DND-41 (cell line): ENCODE measurements around the gene DMRTC1B.
"Not testable (repeated sequence)": the region's sequence is repeated elsewhere in the genome, so short reads cannot be mapped to it uniquely, and the experiment has no call there.

Source experiments
- CTCF ChIP-seq: IDR thresholded peaks from 2 replicates; pipeline ENCODE4 v1.5.1; 2012; ENCODE audit warnings: borderline replicate concordance, low read length, moderate library complexity, mild to moderate bottlenecking; ENCODE audit not compliant: poor library complexity, severe bottlenecking; ENCODE audit errors: extremely low read depth
- EZH2 ChIP-seq: IDR thresholded peaks from 3 replicates; pipeline ENCODE4 v1.6.1; 2012; ENCODE audit warnings: borderline replicate concordance, low read depth, mild to moderate bottlenecking, moderate library complexity, low read length, inconsistent platforms; ENCODE audit not compliant: severe bottlenecking

- TF ChIP-seq CTCF, EZH2: not testable (repeated sequence)
Measured at GRCh38 chrX:72889740-72890139, 113.0 kb downstream of the DMRTC1B start.
